ENCODE measurements around the gene SPNS1. TPM values are rescaled to one million over a fixed set of nuclear protein-coding genes. Genes with fewer than 3 reads are reported as not detected.

Gene SPNS1
- total RNA-seq, 4 donors from 2014 or later: 17.6 to 25.6 (median 20.2) TPM

DNA sequence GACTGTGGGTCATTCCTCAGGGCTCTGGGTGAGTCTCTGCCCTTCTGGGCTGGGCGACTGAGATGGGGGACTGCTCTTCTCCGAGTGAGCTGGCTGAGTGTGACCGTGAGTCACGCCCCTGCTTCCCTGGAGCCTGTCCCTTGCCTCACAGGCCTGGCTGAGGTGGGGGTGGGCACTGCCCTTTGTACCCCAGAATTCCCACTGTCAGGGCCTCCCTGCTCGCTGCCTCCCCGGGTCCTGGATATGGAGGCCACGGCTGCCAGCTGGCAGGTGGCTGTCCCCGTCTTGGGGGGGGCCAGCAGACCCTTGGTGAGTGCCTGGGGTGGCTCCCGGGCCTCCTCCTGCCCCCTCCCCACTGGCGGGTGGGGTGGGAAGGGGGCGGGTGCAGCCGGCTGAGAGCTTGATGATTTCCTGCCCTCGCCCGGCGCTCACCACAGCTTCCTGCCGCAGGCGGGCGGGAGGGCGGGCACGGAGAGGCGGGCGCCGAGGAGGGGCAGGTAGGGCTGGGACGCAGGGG lies 10.1 kb downstream of the SPNS1 start, which contains the start of gene LAT:
LAT (plus strand) TSS at position 434 of the 517 bp plus-strand sequence. CDS start 366 bp downstream, outside the sequence.
- H3K27ac ChIP-seq: peak within 1 kb of the TSS in 1 of 4 donors; percentile 35

DNA sequence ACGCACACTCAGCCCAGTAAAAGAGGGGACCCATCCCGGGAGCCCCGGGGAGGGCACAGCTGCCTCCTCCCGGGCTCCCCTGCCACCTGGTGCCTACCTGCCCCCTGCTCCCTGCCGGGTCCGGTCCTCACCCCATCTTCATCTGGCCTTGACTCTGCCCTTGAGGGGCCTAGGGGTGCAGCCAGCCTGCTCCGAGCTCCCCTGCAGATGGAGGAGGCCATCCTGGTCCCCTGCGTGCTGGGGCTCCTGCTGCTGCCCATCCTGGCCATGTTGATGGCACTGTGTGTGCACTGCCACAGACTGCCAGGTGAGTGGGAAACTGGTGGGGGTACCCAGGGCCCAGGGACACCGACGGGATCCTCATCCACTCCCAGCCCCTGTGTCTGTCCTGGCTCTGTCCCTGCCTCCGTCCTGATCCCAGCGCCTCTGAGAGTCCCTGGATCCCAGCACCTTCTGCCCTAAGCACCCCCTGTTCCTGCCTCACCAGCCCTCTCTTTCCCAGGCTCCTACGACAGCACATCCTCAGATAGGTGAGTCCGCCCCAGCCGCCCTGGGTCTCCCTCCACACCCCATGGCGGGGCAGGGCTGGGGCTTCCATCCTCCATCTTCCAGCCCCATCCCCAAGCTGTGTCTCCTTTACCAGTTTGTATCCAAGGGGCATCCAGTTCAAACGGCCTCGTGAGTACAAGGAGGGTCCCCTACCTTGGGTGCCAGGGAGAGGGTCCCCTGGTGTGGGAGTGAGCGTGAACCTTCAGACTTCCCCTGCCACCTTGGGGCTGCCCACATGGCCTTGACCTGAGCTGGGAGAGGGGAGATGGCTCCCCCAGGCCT lies 10.8 kb downstream of the SPNS1 start:
- Histone ChIP-seq H3K27ac (peak overlapping the region in 1 of 4 donors; percentile 35), H3K9me3 (peaks cover 0 to 13% (median 0%) of the 10 kb centered on the region in 3 donors), H3K4me1 (no peaks in the 10 kb centered on the region), H3K36me3 (peaks cover 0 to 100% of the 10 kb centered on the region in 2 donors), H3K27me3 (no peaks in the 10 kb centered on the region), H3K4me3 (peak overlapping the region in 1 of 2 donors; percentile 32)
- ATAC-seq: no peak
- 80% methylated on average over 3 of the region's 19 CpGs; no CpG with 5 or more reads in 1 of the 2 donors for WGBS, 2 donors (ENCODE audit: low coverage in 1 of 2)
- TF ChIP-seq EP300 (IDR thresholded peaks at IDR 0.05): no peak
- no peak for TF ChIP-seq POLR2A (IDR thresholded peaks at IDR 0.05)
- TF ChIP-seq POLR2AphosphoS5 (IDR thresholded peaks at IDR 0.05): no peak
- TF ChIP-seq, protein P1, sequence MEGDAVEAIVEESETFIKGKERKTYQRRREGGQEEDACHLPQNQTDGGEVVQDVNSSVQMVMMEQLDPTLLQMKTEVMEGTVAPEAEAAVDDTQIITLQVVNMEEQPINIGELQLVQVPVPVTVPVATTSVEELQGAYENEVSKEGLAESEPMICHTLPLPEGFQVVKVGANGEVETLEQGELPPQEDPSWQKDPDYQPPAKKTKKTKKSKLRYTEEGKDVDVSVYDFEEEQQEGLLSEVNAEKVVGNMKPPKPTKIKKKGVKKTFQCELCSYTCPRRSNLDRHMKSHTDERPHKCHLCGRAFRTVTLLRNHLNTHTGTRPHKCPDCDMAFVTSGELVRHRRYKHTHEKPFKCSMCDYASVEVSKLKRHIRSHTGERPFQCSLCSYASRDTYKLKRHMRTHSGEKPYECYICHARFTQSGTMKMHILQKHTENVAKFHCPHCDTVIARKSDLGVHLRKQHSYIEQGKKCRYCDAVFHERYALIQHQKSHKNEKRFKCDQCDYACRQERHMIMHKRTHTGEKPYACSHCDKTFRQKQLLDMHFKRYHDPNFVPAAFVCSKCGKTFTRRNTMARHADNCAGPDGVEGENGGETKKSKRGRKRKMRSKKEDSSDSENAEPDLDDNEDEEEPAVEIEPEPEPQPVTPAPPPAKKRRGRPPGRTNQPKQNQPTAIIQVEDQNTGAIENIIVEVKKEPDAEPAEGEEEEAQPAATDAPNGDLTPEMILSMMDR (IDR thresholded peaks at IDR 0.05): no peak

More for the DNA sequence above, 10.1 kb downstream of the SPNS1 start, which contains the start of gene LAT:
- H3K9me3 ChIP-seq: peaks cover 0 to 13% (median 0%) of the 10 kb centered on the region in 3 donors
- H3K4me1 ChIP-seq: no peaks in the 10 kb centered on the region
- no peak for ATAC-seq
- H3K4me3 ChIP-seq: peak within 1 kb of the TSS in 1 of 2 donors; percentile 32
- H3K36me3 ChIP-seq: peaks cover 0 to 100% of the 10 kb centered on the region in 2 donors
- TF ChIP-seq POLR2AphosphoS5 (IDR thresholded peaks at IDR 0.05) (no peak), EP300 (IDR thresholded peaks at IDR 0.05) (no peak), POLR2A (IDR thresholded peaks at IDR 0.05) (no peak)
- TF ChIP-seq, protein P1 (IDR thresholded peaks at IDR 0.05): no peak
- H3K27me3 ChIP-seq: no peaks in the 10 kb centered on the region
- WGBS, 2 donors (ENCODE audit: low coverage in 1 of 2): no CpG with 5 or more reads among the region's 24 CpGs

DNA sequence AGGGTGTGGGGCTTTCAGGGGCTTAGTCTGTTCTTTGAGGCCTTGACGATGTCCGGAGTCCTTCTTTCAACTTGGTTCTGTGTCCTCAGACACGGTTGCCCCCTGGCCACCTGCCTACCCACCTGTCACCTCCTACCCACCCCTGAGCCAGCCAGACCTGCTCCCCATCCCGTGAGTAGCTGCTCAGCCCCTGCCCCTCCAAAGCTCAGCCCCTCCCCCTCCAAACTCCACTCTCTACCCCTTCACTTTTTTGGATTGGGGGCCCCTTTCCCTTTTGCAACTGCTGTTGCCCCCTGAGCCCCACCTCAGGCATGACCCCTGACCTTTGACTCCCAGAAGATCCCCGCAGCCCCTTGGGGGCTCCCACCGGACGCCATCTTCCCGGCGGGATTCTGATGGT lies 11.5 kb downstream of the SPNS1 start:
- no peaks in the 10 kb centered on the region for H3K4me1 ChIP-seq
- no peak for TF ChIP-seq EP300 (IDR thresholded peaks at IDR 0.05)
- TF ChIP-seq POLR2A (IDR thresholded peaks at IDR 0.05): no peak
- TF ChIP-seq POLR2AphosphoS5 (IDR thresholded peaks at IDR 0.05): no peak
- TF ChIP-seq, protein P1 (IDR thresholded peaks at IDR 0.05): no peak
- 90 to 96% methylated on average over 2 to 9 of the region's 9 CpGs for WGBS, 2 donors (ENCODE audit: low coverage in 1 of 2)
- no peaks in the 10 kb centered on the region for H3K27me3 ChIP-seq
- peaks cover 0 to 13% (median 0%) of the 10 kb centered on the region in 3 donors for H3K9me3 ChIP-seq
- ATAC-seq: no peak
- peaks cover 0 to 98% of the 10 kb centered on the region in 2 donors for H3K36me3 ChIP-seq
- H3K4me3 ChIP-seq: peak overlapping the region in 1 of 2 donors; percentile 32
- no peak overlapping the region for H3K27ac ChIP-seq

DNA sequence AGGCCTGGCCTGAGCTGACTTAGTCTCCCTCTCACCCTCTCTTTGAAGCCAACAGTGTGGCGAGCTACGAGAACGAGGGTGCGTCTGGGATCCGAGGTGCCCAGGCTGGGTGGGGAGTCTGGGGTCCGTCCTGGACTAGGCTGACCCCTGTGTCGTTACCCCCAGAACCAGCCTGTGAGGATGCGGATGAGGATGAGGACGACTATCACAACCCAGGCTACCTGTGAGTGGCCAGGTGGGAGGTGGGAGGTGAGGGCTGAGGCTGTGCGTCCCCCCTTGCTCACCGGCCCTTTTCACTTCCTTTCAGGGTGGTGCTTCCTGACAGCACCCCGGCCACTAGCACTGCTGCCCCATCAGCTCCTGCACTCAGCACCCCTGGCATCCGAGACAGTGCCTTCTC lies 11.9 kb downstream of the SPNS1 start:
- H3K36me3 ChIP-seq: peaks cover 0 to 93% of the 10 kb centered on the region in 2 donors
- H3K27me3 ChIP-seq: no peaks in the 10 kb centered on the region
- H3K4me1 ChIP-seq: no peaks in the 10 kb centered on the region
- no peak for TF ChIP-seq EP300 (IDR thresholded peaks at IDR 0.05)
- TF ChIP-seq, protein P1 (IDR thresholded peaks at IDR 0.05): no peak
- no peak for TF ChIP-seq POLR2AphosphoS5 (IDR thresholded peaks at IDR 0.05)
- TF ChIP-seq POLR2A (IDR thresholded peaks at IDR 0.05): no peak
- peaks cover 0 to 13% (median 0%) of the 10 kb centered on the region in 3 donors for H3K9me3 ChIP-seq
- no peak overlapping the region for H3K27ac ChIP-seq
- 82 to 94% methylated on average over 3 to 7 of the region's 13 CpGs for WGBS, 2 donors (ENCODE audit: low coverage in 1 of 2)
- ATAC-seq: no peak
- no peak overlapping the region for H3K4me3 ChIP-seq
